K562 (cell line): ENCODE results near the gene COL15A1. TPM values are rescaled to one million over a fixed set of nuclear protein-coding genes. Genes with fewer than 3 reads are reported as not detected.

Experiments used
- ATF6 ChIP-seq: sonication (generic); formaldehyde crosslinking; IDR thresholded peaks from 2 replicates; pipeline ENCODE4 v1.4.0; 2020; ENCODE audit warnings: mild to moderate bottlenecking, missing genetic modification reagents
- CBFA2T3 ChIP-seq: fragments of 450-650 bp; IDR thresholded peaks from 2 replicates; pipeline ENCODE4 v1.6.1; 2017
- E4F1 ChIP-seq: fragments of 250-450 bp; sonication (Bioruptor Pico); IDR thresholded peaks from 2 replicates; pipeline ENCODE4 v1.5.0; 2021; ENCODE audit warnings: mild to moderate bottlenecking, borderline replicate concordance
- HIVEP1 ChIP-seq: fragments of 250-450 bp; sonication (Bioruptor Pico); IDR thresholded peaks from 2 replicates; pipeline ENCODE4 v1.4.0; 2020; ENCODE audit warnings: mild to moderate bottlenecking
- HNRNPLL ChIP-seq: fragments of 200-400 bp; formaldehyde crosslinking; IDR thresholded peaks from 2 replicates; pipeline ENCODE4 v1.6.1; 2017; ENCODE audit warnings: low read length, low read depth, mild to moderate bottlenecking; ENCODE audit not compliant: poor library complexity, severe bottlenecking
- JUN ChIP-seq, 2 experiments: sonication (generic) in 1 of 2; formaldehyde crosslinking in 1 of 2; IDR thresholded peaks; 2 replicates each; pipeline versions ENCODE4 v1.6.1 to v1.8.0; 2012 to 2022; ENCODE audit warnings: borderline replicate concordance in 2 of 2, mild to moderate bottlenecking in 2 of 2, improper control_type of control experiment in 1 of 2, low read depth in 1 of 2, low read length in 1 of 2, missing genetic modification reagents in 1 of 2
- MBD1 ChIP-seq: fragments of 250-450 bp; sonication (Bioruptor Pico); IDR thresholded peaks from 2 replicates; pipeline ENCODE4 v1.8.0; 2022; ENCODE audit warnings: inconsistent platforms
- MECOM ChIP-seq: fragments of 250-450 bp; sonication (Bioruptor Pico); IDR thresholded peaks from 2 replicates; pipeline ENCODE4 v1.8.0; 2022; ENCODE audit warnings: inconsistent platforms
- MTA3 ChIP-seq: fragments of 450-650 bp; formaldehyde crosslinking; IDR thresholded peaks from 2 replicates; pipeline ENCODE4 v1.6.1; 2017; ENCODE audit warnings: mild to moderate bottlenecking, borderline replicate concordance
- MYNN ChIP-seq, 2 experiments: sonication (generic); formaldehyde crosslinking in 1 of 2; IDR thresholded peaks; 2 replicates each; pipeline versions ENCODE4 v1.5.0 to v1.6.1; 2016 to 2020; ENCODE audit warnings: antibody characterized with exemption in 1 of 2, missing genetic modification reagents in 1 of 2
- PHTF2 ChIP-seq: fragments of 250-450 bp; sonication (Bioruptor Pico); IDR thresholded peaks from 2 replicates; pipeline ENCODE4 v1.5.0; 2021; ENCODE audit warnings: mild to moderate bottlenecking
- RCOR1 ChIP-seq, 2 experiments: IDR thresholded peaks; 2 replicates each; pipeline ENCODE4 v1.6.1; 2012; ENCODE audit warnings: low read depth in 2 of 2, low read length in 2 of 2, borderline replicate concordance in 1 of 2, improper control_type of control experiment in 1 of 2
- SETDB1 ChIP-seq: IDR thresholded peaks from one replicate; pipeline ENCODE4 v1.6.1; 2012; ENCODE audit warnings: low read length, control low read depth, inconsistent platforms
- TAL1 ChIP-seq: fragments of 450-650 bp; IDR thresholded peaks from 2 replicates; pipeline ENCODE4 v1.6.1; 2016; ENCODE audit warnings: mild to moderate bottlenecking
- TBP ChIP-seq: optimal IDR thresholded peaks from 2 replicates; pipeline ENCODE3; 2011; ENCODE audit warnings: low read depth, low read length, improper control_type of control experiment
- ZFP36 ChIP-seq: fragments of 150-350 bp; IDR thresholded peaks from 2 replicates; pipeline ENCODE4 v1.6.1; 2018; ENCODE audit warnings: low read length, low read depth; ENCODE audit not compliant: partially characterized antibody
- ZNF140 ChIP-seq: fragments of 250-450 bp; sonication (Bioruptor Pico); IDR thresholded peaks from 2 replicates; pipeline ENCODE4 v1.8.0; 2021; ENCODE audit warnings: moderate library complexity, mild to moderate bottlenecking, inconsistent platforms
- ZNF224 ChIP-seq: sonication (generic); formaldehyde crosslinking; IDR thresholded peaks from 2 replicates; pipeline ENCODE4 v1.8.0; 2022; ENCODE audit warnings: mild to moderate bottlenecking, missing genetic modification reagents
- polyA plus RNA-seq, 8 experiments: library from polyadenylated mRNA; depleted of rRNA in 4 of 8; stranded (reverse) in 5 of 8; unstranded in 3 of 8; fragments of >200 nt; fragmentation: Nextera tagmentation in 2 of 8; fragmentation: Illumina TruSeq in 1 of 8; extraction: Ambion mirVana in 2 of 8; extraction: Trizol in 1 of 8; gene quantifications; 2 replicates each; pipeline versions ENCODE4 v1.2.1 to v1.2.3, GENCODE V29; 2011 to 2014; ENCODE audit warnings: inconsistent platforms in 1 of 8, missing spikeins in 1 of 8
- total RNA-seq, 7 experiments: library from RNA; depleted of rRNA in 6 of 7; stranded (reverse); fragments of >200 nt in 6 of 7; fragmentation: Illumina TruSeq in 2 of 7; extraction: Trizol in 2 of 7; gene quantifications; 2 replicates each; pipeline versions ENCODE4 v1.2.1 to v1.2.3, GENCODE V29; 2011 to 2021; ENCODE audit warnings: low replicate concordance in 1 of 7
- TF ChIP-seq, protein P1 (sequence below): sonication (generic); formaldehyde crosslinking; IDR thresholded peaks from 2 replicates; pipeline ENCODE4 v1.8.0; 2022; ENCODE audit warnings: mild to moderate bottlenecking, missing genetic modification reagents

Gene COL15A1
- total and polyA plus RNA-seq, 9 of the 15 experiments (the other 6 are each of a cell fraction or from before 2014, with no cell fraction given): 0.46 to 5.1 (median 2.6) TPM

DNA sequence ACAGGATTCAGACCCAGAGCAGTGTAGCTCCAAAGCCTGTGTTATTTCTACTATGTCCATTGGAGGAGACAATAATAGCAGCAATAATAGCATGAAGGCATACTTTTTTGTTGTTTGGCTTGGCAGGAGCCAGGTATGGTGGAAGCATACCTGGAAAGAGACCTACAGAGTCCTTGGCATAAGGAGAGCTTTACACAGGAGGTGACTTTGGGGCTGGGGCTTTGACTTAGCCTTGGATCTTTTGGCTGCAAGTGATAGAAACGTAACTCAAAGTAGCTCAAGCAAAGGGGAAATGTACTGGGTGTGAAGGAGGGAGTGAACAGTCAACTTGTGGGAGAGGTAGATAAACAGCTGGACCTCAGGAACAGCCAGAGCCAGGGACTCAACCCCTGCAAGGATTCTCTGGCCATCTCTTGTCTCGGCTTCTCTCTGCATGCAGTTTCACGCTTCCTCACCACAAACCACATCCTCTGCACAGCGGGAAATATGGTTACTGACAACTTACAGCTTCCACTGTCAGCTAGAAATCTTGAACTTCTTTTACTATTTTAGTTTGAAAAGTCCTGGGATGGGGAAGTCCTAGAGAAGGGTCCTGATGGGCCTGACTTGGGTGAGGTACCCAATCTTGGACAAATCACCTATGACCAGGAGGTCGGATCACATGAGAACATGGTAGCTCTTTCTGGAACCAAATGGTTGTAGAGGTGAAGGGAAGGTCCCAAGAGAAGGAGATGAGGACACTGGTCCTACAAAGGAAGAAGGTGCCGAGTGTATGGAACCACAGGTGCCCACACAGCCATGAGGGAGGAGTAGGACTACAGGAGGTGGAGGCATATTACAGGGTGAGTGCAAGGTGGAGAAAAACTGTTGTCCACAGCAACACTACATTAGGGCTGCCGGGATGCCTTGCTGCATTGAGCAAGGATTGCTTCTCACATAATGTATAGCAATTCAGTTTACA, 114.2 kb downstream of the COL15A1 start (continued):
- TF ChIP-seq ZFP36 (no peak), E4F1 (CRISPR knock-in tag) (no peak), PHTF2 (CRISPR knock-in tag) (no peak), MTA3 (no peak), RCOR1 (IDR thresholded peaks at IDR 0.05; ENCODE audit: borderline replicate concordance in 1 of 2, low read depth in 2 of 2, low read length in 2 of 2) (peak in 1 of 2 experiments; percentile 88; a peak in 2 of 4 replicates), ATF6 (no peak), JUN (IDR thresholded peaks at IDR 0.05; ENCODE audit: borderline replicate concordance, low read depth, low read length) (no peak), JUN (CRISPR knock-in tag; IDR thresholded peaks at IDR 0.05; ENCODE audit: borderline replicate concordance) (no peak), HIVEP1 (0 out of 2 replicates have a peak, but pooled peaks have one; percentile 68), ZNF224 (CRISPR knock-in tag) (no peak), MYNN (IDR thresholded peaks at IDR 0.05) (peak; percentile 58; the same call in 1 of the 2 replicates), MYNN (CRISPR knock-in tag; IDR thresholded peaks at IDR 0.05) (no peak), SETDB1 (no peak), MBD1 (CRISPR knock-in tag) (no peak), TAL1 (peak; percentile 76), HNRNPLL (no peak), TBP (peak; percentile 30), MECOM (CRISPR knock-in tag) (no peak), ZNF140 (CRISPR knock-in tag) (no peak), CBFA2T3 (peak; percentile 94)
- TF ChIP-seq, protein P1, sequence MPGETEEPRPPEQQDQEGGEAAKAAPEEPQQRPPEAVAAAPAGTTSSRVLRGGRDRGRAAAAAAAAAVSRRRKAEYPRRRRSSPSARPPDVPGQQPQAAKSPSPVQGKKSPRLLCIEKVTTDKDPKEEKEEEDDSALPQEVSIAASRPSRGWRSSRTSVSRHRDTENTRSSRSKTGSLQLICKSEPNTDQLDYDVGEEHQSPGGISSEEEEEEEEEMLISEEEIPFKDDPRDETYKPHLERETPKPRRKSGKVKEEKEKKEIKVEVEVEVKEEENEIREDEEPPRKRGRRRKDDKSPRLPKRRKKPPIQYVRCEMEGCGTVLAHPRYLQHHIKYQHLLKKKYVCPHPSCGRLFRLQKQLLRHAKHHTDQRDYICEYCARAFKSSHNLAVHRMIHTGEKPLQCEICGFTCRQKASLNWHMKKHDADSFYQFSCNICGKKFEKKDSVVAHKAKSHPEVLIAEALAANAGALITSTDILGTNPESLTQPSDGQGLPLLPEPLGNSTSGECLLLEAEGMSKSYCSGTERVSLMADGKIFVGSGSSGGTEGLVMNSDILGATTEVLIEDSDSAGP (CRISPR knock-in tag): no peak
